GM10266 (cell line): ENCODE results near the gene SEC14L6.

Experiments
- DNase-seq: peaks from one replicate; pipeline ENCODE4 v3.0.0; 2012; ENCODE audit errors: extremely low spot score
- TF ChIP-seq, protein P1 (sequence below): IDR thresholded peaks from 2 replicates; pipeline ENCODE4 v1.5.1; 2012; ENCODE audit warnings: mild to moderate bottlenecking, low read depth; ENCODE audit not compliant: control insufficient read depth, insufficient read depth; ENCODE audit errors: missing control alignments

The SEC14L6 gene

DNA sequence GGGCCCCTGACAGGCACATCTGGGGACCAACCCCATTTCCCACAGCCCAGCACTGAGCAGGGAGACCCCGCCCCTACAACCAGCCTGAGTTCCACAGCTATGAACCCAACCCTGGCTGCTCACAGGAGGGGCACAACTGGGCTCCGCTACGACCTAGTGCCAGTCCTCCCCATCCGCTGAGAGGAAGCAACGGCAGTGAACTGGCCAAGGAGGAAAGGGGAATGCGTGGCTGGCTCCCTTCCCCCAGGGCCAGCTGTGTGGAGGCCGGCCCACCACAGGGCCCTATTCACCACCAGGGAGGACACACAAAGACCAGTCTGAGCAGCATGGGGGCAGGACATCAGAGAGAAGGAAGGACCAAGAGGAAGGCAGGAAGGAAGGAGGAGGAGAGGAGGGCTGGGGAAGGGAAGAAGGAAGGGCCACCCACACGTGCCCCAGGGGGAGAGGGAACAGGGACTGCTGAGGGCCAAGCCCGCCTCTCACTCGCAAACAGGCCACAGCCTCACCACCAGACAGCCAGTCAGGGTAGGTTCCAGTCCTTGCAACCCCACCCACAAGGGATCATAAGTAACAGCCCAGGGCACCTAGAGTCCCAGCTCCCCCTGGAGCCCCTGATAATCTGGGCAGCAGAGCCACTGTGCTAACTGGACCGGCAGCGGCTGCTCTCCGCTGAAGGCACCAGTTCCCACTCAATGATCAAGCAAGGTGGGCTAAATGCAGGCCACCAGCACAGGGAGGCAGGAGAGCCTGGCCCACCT lies 36.4 kb upstream of the SEC14L6 start:
- no peak for DNase-seq
- TF ChIP-seq, protein P1, sequence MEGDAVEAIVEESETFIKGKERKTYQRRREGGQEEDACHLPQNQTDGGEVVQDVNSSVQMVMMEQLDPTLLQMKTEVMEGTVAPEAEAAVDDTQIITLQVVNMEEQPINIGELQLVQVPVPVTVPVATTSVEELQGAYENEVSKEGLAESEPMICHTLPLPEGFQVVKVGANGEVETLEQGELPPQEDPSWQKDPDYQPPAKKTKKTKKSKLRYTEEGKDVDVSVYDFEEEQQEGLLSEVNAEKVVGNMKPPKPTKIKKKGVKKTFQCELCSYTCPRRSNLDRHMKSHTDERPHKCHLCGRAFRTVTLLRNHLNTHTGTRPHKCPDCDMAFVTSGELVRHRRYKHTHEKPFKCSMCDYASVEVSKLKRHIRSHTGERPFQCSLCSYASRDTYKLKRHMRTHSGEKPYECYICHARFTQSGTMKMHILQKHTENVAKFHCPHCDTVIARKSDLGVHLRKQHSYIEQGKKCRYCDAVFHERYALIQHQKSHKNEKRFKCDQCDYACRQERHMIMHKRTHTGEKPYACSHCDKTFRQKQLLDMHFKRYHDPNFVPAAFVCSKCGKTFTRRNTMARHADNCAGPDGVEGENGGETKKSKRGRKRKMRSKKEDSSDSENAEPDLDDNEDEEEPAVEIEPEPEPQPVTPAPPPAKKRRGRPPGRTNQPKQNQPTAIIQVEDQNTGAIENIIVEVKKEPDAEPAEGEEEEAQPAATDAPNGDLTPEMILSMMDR = no peak

DNA sequence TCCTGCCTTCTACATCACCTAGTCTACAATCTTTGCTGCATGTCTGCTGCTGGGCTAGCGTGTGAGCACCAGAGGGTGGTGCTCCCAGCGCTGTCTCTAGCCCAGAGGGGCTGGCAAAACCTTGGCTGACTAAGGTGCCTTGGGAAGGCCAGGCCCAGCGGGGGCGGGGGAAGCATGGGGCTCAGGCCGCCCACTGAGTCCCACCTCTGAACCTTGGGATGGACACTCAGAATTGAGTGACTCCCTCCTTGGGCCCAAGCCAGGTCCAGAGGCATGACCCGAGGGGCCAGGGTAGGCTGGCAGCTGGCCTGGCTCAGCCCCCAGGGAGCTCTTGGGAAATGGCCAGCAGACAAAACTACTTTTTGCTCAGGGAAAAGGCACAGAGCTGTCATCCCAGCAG lies 35.5 kb upstream of the SEC14L6 start:
- TF ChIP-seq, protein P1 = no peak
- DNase-seq = no peak

DNA sequence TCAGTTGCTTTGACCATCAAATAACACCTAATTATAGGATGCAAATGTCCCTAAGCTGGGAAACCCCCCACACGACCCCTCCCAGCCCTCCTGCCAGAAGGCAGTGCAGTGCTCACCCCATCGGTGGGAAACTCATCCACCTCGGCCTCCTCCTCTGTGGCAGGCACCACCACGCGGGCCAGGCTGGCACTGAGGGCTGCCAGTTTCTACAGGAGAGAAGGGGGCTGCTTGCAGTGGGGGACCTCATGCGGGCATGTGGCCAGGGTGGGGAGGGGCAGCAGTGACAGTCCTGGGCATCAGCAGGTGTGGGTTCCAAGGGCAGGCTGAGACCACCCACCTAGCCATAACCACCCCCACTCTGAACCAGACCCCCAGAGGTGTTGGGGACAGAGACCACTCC lies 34.4 kb upstream of the SEC14L6 start:
- TF ChIP-seq, protein P1 = no peak
- no peak for DNase-seq

GRCh38 chr22:30578481-30578880 lies 31.9 kb upstream of the SEC14L6 start:
- TF ChIP-seq, protein P1 = no peak
- no peak for DNase-seq

DNA sequence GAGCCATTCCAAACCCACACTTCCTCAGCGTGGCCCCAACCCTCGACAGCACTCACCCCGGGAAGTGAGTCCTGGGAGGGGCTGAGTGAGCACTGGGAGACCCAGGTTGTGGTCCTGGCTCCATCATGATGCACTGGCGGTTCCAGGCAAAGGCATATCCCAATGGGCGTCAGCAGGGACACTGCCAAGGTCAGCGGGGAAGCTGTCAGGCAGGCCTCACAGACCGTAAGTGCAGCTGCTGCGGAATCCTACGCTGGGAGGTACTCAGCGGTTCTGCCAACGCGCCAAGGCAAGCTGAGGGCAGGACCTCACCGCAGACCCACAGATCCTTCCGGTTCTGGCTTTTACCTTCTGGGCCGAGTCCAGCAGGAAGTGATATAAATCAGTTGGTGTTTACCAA lies 29.3 kb upstream of the SEC14L6 start:
- no peak for DNase-seq
- TF ChIP-seq, protein P1 = no peak

DNA sequence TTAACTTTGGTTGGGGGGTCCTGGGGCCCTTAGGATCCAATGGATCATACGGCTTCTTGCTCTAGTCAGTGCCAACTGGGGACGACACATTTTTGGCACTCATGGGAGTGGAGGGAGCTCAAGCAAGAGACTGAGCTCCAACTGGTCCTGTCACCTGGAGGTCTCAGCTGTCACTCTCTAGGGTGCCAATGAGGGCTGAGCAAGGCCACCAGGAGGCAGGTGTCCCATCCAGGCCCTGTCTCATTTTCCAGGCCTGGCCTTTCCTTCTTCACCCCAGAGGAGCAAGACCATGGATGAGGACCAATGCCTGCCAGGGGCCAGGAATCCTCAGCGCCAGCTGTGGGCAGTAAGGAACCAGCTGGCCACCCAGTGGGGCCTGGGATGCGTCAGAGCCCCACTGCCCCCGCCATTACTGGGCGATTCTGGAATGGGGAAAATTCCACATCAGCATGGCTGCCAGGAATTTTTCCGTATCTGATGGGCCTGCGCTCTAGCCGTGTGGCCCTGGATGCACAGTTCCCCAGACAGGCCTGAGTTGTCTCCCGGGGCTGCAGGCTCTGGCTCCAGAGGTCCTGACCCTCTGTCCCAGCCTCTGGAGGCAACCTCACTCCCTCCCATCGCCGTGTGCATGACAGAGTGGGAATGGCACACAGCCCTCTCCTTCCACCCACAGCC lies 28.6 kb upstream of the SEC14L6 start:
- DNase-seq = no peak
- TF ChIP-seq, protein P1 = no peak
